ENCODE measurements around the gene RAP1GDS1. TPM values are rescaled to one million over a fixed set of nuclear protein-coding genes. Genes with fewer than 3 reads are reported as not detected.

The RAP1GDS1 gene
- total and polyA plus RNA-seq, 2 of the 13 experiments (the other 11 are each of a cell fraction or from before 2014, with no cell fraction given), result 19.3 to 42.5 TPM

- TF ChIP-seq, protein P1, sequence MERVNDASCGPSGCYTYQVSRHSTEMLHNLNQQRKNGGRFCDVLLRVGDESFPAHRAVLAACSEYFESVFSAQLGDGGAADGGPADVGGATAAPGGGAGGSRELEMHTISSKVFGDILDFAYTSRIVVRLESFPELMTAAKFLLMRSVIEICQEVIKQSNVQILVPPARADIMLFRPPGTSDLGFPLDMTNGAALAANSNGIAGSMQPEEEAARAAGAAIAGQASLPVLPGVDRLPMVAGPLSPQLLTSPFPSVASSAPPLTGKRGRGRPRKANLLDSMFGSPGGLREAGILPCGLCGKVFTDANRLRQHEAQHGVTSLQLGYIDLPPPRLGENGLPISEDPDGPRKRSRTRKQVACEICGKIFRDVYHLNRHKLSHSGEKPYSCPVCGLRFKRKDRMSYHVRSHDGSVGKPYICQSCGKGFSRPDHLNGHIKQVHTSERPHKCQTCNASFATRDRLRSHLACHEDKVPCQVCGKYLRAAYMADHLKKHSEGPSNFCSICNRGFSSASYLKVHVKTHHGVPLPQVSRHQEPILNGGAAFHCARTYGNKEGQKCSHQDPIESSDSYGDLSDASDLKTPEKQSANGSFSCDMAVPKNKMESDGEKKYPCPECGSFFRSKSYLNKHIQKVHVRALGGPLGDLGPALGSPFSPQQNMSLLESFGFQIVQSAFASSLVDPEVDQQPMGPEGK (CRISPR knock-in tag; IDR thresholded peaks at IDR 0.05), result no peak
- TF ChIP-seq ZBTB14 (CRISPR knock-in tag; IDR thresholded peaks at IDR 0.05) (no peak), ZNF839 (CRISPR knock-in tag; IDR thresholded peaks at IDR 0.05; ENCODE audit: borderline replicate concordance) (0 out of 2 replicates have a peak, but pooled peaks have one; percentile 40), NFE2L2 (IDR thresholded peaks at IDR 0.05; ENCODE audit: low read length) (no peak), ZNF362 (CRISPR knock-in tag; IDR thresholded peaks at IDR 0.05; ENCODE audit: borderline replicate concordance) (0 out of 2 replicates have a peak, but pooled peaks have one; percentile 0), ZSCAN12 (CRISPR knock-in tag; IDR thresholded peaks at IDR 0.05) (no peak; the same call in 1 of the 2 replicates), AFF4 (CRISPR knock-in tag; IDR thresholded peaks at IDR 0.05) (no peak), ZNF770 (CRISPR knock-in tag; IDR thresholded peaks at IDR 0.05) (no peak), ZNF577 (CRISPR knock-in tag; IDR thresholded peaks at IDR 0.05; ENCODE audit: borderline replicate concordance, low read depth) (no peak), ZNF3 (CRISPR knock-in tag; IDR thresholded peaks at IDR 0.05) (0 out of 2 replicates have a peak, but pooled peaks have one; percentile 2), U2AF1 (optimal IDR thresholded peaks at IDR 0.05; ENCODE audit: low read depth, low read length) (no peak), TERF1 (CRISPR knock-in tag; IDR thresholded peaks at IDR 0.05) (no peak), ZNF615 (CRISPR knock-in tag; IDR thresholded peaks at IDR 0.05; ENCODE audit: borderline replicate concordance) (0 out of 2 replicates have a peak, but pooled peaks have one; percentile 27), ONECUT2 (CRISPR knock-in tag; IDR thresholded peaks at IDR 0.05) (no peak), ZNF674 (CRISPR knock-in tag; IDR thresholded peaks at IDR 0.05; ENCODE audit: low read depth) (no peak), YEATS4 (CRISPR knock-in tag; IDR thresholded peaks at IDR 0.05; ENCODE audit: borderline replicate concordance) (no peak)
- TF ChIP-seq, protein P2, sequence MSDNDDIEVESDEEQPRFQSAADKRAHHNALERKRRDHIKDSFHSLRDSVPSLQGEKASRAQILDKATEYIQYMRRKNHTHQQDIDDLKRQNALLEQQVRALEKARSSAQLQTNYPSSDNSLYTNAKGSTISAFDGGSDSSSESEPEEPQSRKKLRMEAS (IDR thresholded peaks at IDR 0.05), result peak; percentile 70; the same call in 1 of the 2 replicates
Observed at GRCh38 chr4:98260047-98260578, 1.1 kb upstream of the RAP1GDS1 start (continued).

All from HepG2 (cell line).